Endothelial cell of umbilical vein (primary cell): ENCODE data around the gene ZAR1. TPM values are rescaled to one million over a fixed set of nuclear protein-coding genes. Genes with fewer than 3 reads are reported as not detected.

Source experiments
- BruUV-seq: library from RNA; stranded (reverse); fragments of 400-500 nt; replicated peaks from 2 replicates; lab custom pipeline; 2021; lab: Mats Ljungman, UMichigan
- CTCF ChIA-PET: fragments of 300-600, 350-600 bp; sonication (Branson Sonifier 250); formaldehyde crosslinking; loops from one replicate; lab custom pipeline; 2021; ENCODE audit warnings: antibody characterized with exemption, inconsistent platforms; lab: Charles Lee
- POLR2A ChIA-PET: fragments of 300-600, 350-600 bp; sonication (Branson Sonifier 250); formaldehyde crosslinking; loops from one replicate; lab custom pipeline; 2021; ENCODE audit warnings: antibody characterized with exemption, inconsistent platforms; lab: Charles Lee
- DNase-seq: peaks from one replicate; pipeline ENCODE4 v3.0.0-alpha.2; 2011; ENCODE audit warnings: low read depth, low spot score
- FAIRE-seq: peaks from 2 replicates; lab custom pipeline; 2011; peaks lifted over from hg19 to GRCh38; lab: Jason Lieb, UNC
- H2AFZ ChIP-seq: 2 replicates; pipeline ENCODE4 v1.6.0; 2012; ENCODE audit warnings: low read depth, low read length, control low read depth, inconsistent platforms
- H3K27ac ChIP-seq: 2 replicates; pipeline ENCODE4 v1.5.1; 2011; ENCODE audit warnings: low read depth, mild to moderate bottlenecking, control low read depth, low read length, moderate library complexity; ENCODE audit not compliant: insufficient read depth
- H3K27me3 ChIP-seq, 2 experiments: 2 replicates each; pipeline versions ENCODE4 v1.6.0 to v1.6.1; 2011; ENCODE audit warnings: low read length in 2 of 2, mixed read lengths in 1 of 2; ENCODE audit not compliant: control insufficient read depth in 2 of 2, insufficient read depth in 2 of 2
- H3K36me3 ChIP-seq, 2 experiments: 2 replicates in 1 of 2; 3 replicates in 1 of 2; pipeline ENCODE4 v1.5.1; 2011; ENCODE audit warnings: low read length in 2 of 2, mild to moderate bottlenecking in 1 of 2, moderate library complexity in 1 of 2; ENCODE audit not compliant: control insufficient read depth in 2 of 2, insufficient read depth in 2 of 2; ENCODE audit errors: extremely low read depth in 1 of 2
- H3K4me1 ChIP-seq: 3 replicates; pipeline ENCODE4 v1.5.1; 2011; ENCODE audit warnings: mild to moderate bottlenecking, low read length; ENCODE audit not compliant: control insufficient read depth, insufficient read depth; ENCODE audit errors: extremely low read depth
- H3K4me2 ChIP-seq: 2 replicates; pipeline ENCODE4 v1.6.1; 2011; ENCODE audit warnings: low read length, control low read depth, mixed read lengths; ENCODE audit not compliant: insufficient read depth
- H3K4me3 ChIP-seq, 3 experiments: fragments of 200-600 bp in 1 of 3; sonication (generic), shearing (Covaris generic) in 1 of 3; replicated peaks in 1 of 3; 2 replicates each; pipeline ENCODE4 v1.5.1; 2011 to 2016; ENCODE audit warnings: control low read depth in 3 of 3, low read length in 3 of 3, mild to moderate bottlenecking in 2 of 3, inconsistent platforms in 1 of 3, low read depth in 1 of 3, moderate library complexity in 1 of 3; ENCODE audit not compliant: insufficient read depth in 1 of 3
- H3K79me2 ChIP-seq: 2 replicates; pipeline ENCODE4 v1.6.0; 2012; ENCODE audit warnings: low read length, inconsistent platforms; ENCODE audit not compliant: control insufficient read depth, insufficient read depth
- H3K9ac ChIP-seq: replicated peaks from 2 replicates; pipeline ENCODE3; 2011; ENCODE audit warnings: low read length, control low read depth; ENCODE audit not compliant: insufficient read depth; ENCODE audit errors: extremely low read depth
- H3K9me1 ChIP-seq: replicated peaks from 3 replicates; pipeline ENCODE4 v1.6.0; 2011; ENCODE audit warnings: mild to moderate bottlenecking, low read length; ENCODE audit not compliant: control insufficient read depth, insufficient read depth; ENCODE audit errors: extremely low read depth
- H3K9me3 ChIP-seq: replicated peaks from 2 replicates; pipeline ENCODE4 v1.5.1; 2012; ENCODE audit warnings: low read length, inconsistent platforms; ENCODE audit not compliant: control insufficient read depth, insufficient read depth
- H4K20me1 ChIP-seq: replicated peaks from 2 replicates; pipeline ENCODE3; 2011; ENCODE audit warnings: mild to moderate bottlenecking, low read length; ENCODE audit not compliant: control insufficient read depth, insufficient read depth; ENCODE audit errors: extremely low read depth
- EZH2 ChIP-seq: IDR thresholded peaks from 2 replicates; pipeline ENCODE4 v1.6.1; 2012; ENCODE audit warnings: borderline replicate concordance, low read depth, mild to moderate bottlenecking, moderate library complexity, low read length, inconsistent platforms; ENCODE audit not compliant: severe bottlenecking
- FOS ChIP-seq: IDR thresholded peaks from 2 replicates; pipeline ENCODE4 v1.6.1; 2011; ENCODE audit warnings: mild to moderate bottlenecking, low read length, moderate library complexity, borderline replicate concordance; ENCODE audit not compliant: insufficient read depth
- GATA2 ChIP-seq: IDR thresholded peaks from 2 replicates; pipeline ENCODE4 v1.7.0; 2011; ENCODE audit warnings: low read depth, mild to moderate bottlenecking, moderate library complexity, mixed read lengths, low read length; ENCODE audit not compliant: insufficient read length, insufficient read depth
- JUN ChIP-seq: IDR thresholded peaks from 2 replicates; pipeline ENCODE4 v1.6.1; 2011; ENCODE audit warnings: borderline replicate concordance, low read depth; ENCODE audit not compliant: insufficient read length, insufficient read depth
- MYC ChIP-seq: IDR thresholded peaks from one replicate; pipeline ENCODE4 v1.6.1; 2011; ENCODE audit warnings: mild to moderate bottlenecking, low read depth, low read length
- POLR2A ChIP-seq: IDR thresholded peaks from 2 replicates; pipeline ENCODE4 v1.6.1; 2012; ENCODE audit warnings: low read depth, mild to moderate bottlenecking, control low read depth, low read length
- POLR2AphosphoS5 ChIP-seq: IDR thresholded peaks from 2 replicates; pipeline ENCODE4 v1.6.1; 2012; ENCODE audit warnings: low read depth, mild to moderate bottlenecking, control low read depth, low read length, moderate library complexity; ENCODE audit not compliant: insufficient read depth
- dilution Hi-C: fragments of 300-500 bp; cut with MboI; formaldehyde crosslinking; loops from one replicate; pipeline ENCODE4 v1.15.0; 2019; ENCODE audit warnings: low sequenced_read_pairs; ENCODE audit not compliant: extremely low pct_ligation_motif_present
- intact Hi-C: fragments of 100-400 bp; cut with micrococcal nuclease; formaldehyde crosslinking; loops from one replicate; pipeline ENCODE4 v1.10.0; 2022
- polyA plus RNA-seq, 4 experiments: library from polyadenylated mRNA; depleted of rRNA in 3 of 4; stranded (reverse) in 3 of 4; unstranded in 1 of 4; fragments of >200 nt; gene quantifications; 2 replicates each; pipeline versions ENCODE4 v1.2.1 to v1.2.3, GENCODE V29; 2011 to 2012; ENCODE audit warnings: missing spikeins in 1 of 4
- total RNA-seq: library from RNA; stranded (reverse); gene quantifications from 2 replicates; pipeline ENCODE4 v1.2.3, GENCODE V29; 2021
- TF ChIP-seq, protein P1 (sequence below), 2 donors: IDR thresholded peaks; 1 replicate in 1 of 2; 2 replicates in 1 of 2; pipeline ENCODE4 v1.5.1; 2011; ENCODE audit warnings: low read length in 2 of 2, mild to moderate bottlenecking in 2 of 2, moderate library complexity in 2 of 2, control low read depth in 1 of 2, inconsistent platforms in 1 of 2, low read depth in 1 of 2; ENCODE audit not compliant: insufficient read depth in 1 of 2; ENCODE audit errors: extremely low read depth in 1 of 2
- TF ChIP-seq, protein P2 (sequence below): IDR thresholded peaks from 2 replicates; pipeline ENCODE4 v1.6.1; 2011; ENCODE audit not compliant: insufficient read depth, insufficient read length

Gene ZAR1
- total and polyA plus RNA-seq, 2 donors (not counting 3 experiments of a cell fraction or from before 2014, with no cell fraction given) = not detected

DNA sequence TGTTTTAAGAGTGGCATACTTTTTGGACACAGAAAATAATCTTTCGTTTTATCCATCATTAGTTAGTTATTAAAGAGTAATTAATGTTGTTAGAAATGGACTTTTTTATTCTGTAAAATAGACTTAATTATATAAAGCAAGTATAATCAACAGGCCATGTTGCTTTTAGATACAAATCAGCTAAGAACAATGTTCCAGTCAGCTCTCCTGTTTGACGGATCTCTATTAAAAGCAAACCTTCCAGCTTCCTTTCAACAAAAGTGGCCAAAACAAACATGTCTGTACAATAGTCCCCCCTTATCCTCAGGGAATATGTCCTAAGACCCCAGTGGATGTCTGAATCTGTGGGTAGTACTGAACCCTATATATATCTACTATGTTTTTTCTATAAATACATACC lies 11.8 kb upstream of the ZAR1 start:
- FAIRE-seq = peak; percentile 67
- no peak overlapping the region for H3K4me3 ChIP-seq
- no peak overlapping the region for H2AFZ ChIP-seq
- BruUV-seq = no TSS peak
- peak; percentile 57 for DNase-seq
- no peaks in the 10 kb centered on the region for H3K4me1 ChIP-seq
- peaks cover 27% of the 10 kb centered on the region in 2 experiments for H3K27me3 ChIP-seq
- no peaks in the 10 kb centered on the region for H4K20me1 ChIP-seq
- H3K9me3 ChIP-seq = no peaks in the 10 kb centered on the region
- CTCF ChIA-PET = no interaction called here
- no peaks in the 10 kb centered on the region for H3K79me2 ChIP-seq
- H3K36me3 ChIP-seq = no peaks in the 10 kb centered on the region
- intact Hi-C loops = no loop called here
- no peak overlapping the region for H3K27ac ChIP-seq
- no peak overlapping the region for H3K9ac ChIP-seq
- no peak overlapping the region for H3K4me2 ChIP-seq
- TF ChIP-seq POLR2AphosphoS5 (no peak), MYC (no peak), FOS (no peak), POLR2A (no peak), JUN (no peak), GATA2 (no peak), EZH2 (no peak)
- TF ChIP-seq, protein P1, sequence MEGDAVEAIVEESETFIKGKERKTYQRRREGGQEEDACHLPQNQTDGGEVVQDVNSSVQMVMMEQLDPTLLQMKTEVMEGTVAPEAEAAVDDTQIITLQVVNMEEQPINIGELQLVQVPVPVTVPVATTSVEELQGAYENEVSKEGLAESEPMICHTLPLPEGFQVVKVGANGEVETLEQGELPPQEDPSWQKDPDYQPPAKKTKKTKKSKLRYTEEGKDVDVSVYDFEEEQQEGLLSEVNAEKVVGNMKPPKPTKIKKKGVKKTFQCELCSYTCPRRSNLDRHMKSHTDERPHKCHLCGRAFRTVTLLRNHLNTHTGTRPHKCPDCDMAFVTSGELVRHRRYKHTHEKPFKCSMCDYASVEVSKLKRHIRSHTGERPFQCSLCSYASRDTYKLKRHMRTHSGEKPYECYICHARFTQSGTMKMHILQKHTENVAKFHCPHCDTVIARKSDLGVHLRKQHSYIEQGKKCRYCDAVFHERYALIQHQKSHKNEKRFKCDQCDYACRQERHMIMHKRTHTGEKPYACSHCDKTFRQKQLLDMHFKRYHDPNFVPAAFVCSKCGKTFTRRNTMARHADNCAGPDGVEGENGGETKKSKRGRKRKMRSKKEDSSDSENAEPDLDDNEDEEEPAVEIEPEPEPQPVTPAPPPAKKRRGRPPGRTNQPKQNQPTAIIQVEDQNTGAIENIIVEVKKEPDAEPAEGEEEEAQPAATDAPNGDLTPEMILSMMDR (IDR thresholded peaks at IDR 0.05; ENCODE audit: extremely low read depth in 1 of 2, insufficient read depth in 1 of 2, low read depth in 1 of 2, low read length in 2 of 2) = no peak
- TF ChIP-seq, protein P2, sequence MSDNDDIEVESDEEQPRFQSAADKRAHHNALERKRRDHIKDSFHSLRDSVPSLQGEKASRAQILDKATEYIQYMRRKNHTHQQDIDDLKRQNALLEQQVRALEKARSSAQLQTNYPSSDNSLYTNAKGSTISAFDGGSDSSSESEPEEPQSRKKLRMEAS = no peak
- POLR2A ChIA-PET = no interaction called here
- H3K9me1 ChIP-seq = no peaks in the 10 kb centered on the region
- dilution Hi-C loops = no loop called here
